Stomach (tissue), 9 donors: ENCODE data around the gene TCF12. TPM values are rescaled to one million over a fixed set of nuclear protein-coding genes. Genes with fewer than 3 reads are reported as not detected.

Experiments used
- DNase-seq, 2 donors: peaks; one replicate each; pipeline versions ENCODE4 v3.0.0 to v3.0.0-alpha.2; 2013 to 2019
- H3K27ac ChIP-seq, 5 donors: fragments of 200-600 bp in 4 of 5; sonication (generic) in 4 of 5; one replicate each; pipeline ENCODE4 v1.5.1; 2013 to 2019; ENCODE audit warnings: mild to moderate bottlenecking in 1 of 5, moderate library complexity in 1 of 5
- H3K27me3 ChIP-seq, 3 donors: fragments of 200-600 bp; sonication (generic); one replicate each; pipeline ENCODE4 v1.5.1; 2017 to 2019; ENCODE audit warnings: mixed run types in 1 of 3
- H3K36me3 ChIP-seq, 4 donors: fragments of 200-600 bp; sonication (generic); 1 replicate in 3 of 4; 2 replicates in 1 of 4; pipeline ENCODE4 v1.5.1; 2016 to 2019
- H3K4me1 ChIP-seq, 4 donors: fragments of 200-600 bp; sonication (generic); one replicate each; pipeline ENCODE4 v1.5.1; 2016 to 2019
- H3K4me3 ChIP-seq, 4 donors: fragments of 200-600 bp; sonication (generic) in 3 of 4; one replicate each; pipeline ENCODE4 v1.5.1; 2016 to 2019; ENCODE audit warnings: mild to moderate bottlenecking in 1 of 4
- H3K9me3 ChIP-seq, 4 donors: fragments of 200-600 bp; sonication (generic); one replicate each; pipeline ENCODE4 v1.5.1; 2016 to 2019
- EP300 ChIP-seq: sonication (generic); formaldehyde crosslinking; IDR thresholded peaks from one replicate; pipeline ENCODE4 v1.6.1; 2017; ENCODE audit warnings: antibody characterized with exemption
- POLR2A ChIP-seq, 4 donors: fragments of 450-650 bp; IDR thresholded peaks; one replicate each; pipeline ENCODE4 v1.6.1; 2016; ENCODE audit warnings: antibody characterized with exemption in 4 of 4, control low read depth in 2 of 4, mild to moderate bottlenecking in 1 of 4, moderate library complexity in 1 of 4
- POLR2AphosphoS5 ChIP-seq, 3 donors: sonication (generic); formaldehyde crosslinking; IDR thresholded peaks; one replicate each; pipeline ENCODE4 v1.6.1; 2016; ENCODE audit warnings: antibody characterized with exemption in 3 of 3
- WGBS, 5 donors: extraction: QIAGEN DNeasy Blood & Tissue Kit in 3 of 5; methylation state at CpG; one replicate each; pipeline versions ENCODE4 v1.1.5 to v1.1.7; 2013 to 2018; 5-methylcytosine and 5-hydroxymethylcytosine counted together
- intact Hi-C: fragments of 100-400 bp; cut with DNase I; formaldehyde crosslinking; loops from one replicate; pipeline ENCODE4 v1.15.1; 2023; ENCODE audit warnings: low total_unique reads
- polyA plus RNA-seq, 3 donors: library from polyadenylated mRNA; stranded (reverse); fragments of 200-250 nt; gene quantifications; one replicate each; pipeline ENCODE4 v1.2.3, GENCODE V29; 2013
- total RNA-seq, 5 donors: library from RNA; depleted of rRNA; stranded (reverse); fragments of >200 nt; gene quantifications; one replicate each; pipeline versions ENCODE4 v1.1.0 to v1.2.3, GENCODE V29; 2014 to 2016
- TF ChIP-seq, protein P1 (sequence below), 7 experiments: fragments of 450-650 bp in 4 of 7; fragments of 200-600 bp in 3 of 7; sonication (generic) in 3 of 7; IDR thresholded peaks; one replicate each; pipeline ENCODE4 v1.5.1; 2016 to 2019; ENCODE audit warnings: antibody characterized with exemption in 7 of 7, control low read depth in 2 of 7, mild to moderate bottlenecking in 1 of 7
- donor health status: healthy with polysubstance abuse.
- donor health status: Bipolar disorder and iron deficiency.
- donor health status: healthy.

TCF12 gene
- total and polyA plus RNA-seq, 8 donors, result 11.2 to 462 (median 130) TPM

DNA sequence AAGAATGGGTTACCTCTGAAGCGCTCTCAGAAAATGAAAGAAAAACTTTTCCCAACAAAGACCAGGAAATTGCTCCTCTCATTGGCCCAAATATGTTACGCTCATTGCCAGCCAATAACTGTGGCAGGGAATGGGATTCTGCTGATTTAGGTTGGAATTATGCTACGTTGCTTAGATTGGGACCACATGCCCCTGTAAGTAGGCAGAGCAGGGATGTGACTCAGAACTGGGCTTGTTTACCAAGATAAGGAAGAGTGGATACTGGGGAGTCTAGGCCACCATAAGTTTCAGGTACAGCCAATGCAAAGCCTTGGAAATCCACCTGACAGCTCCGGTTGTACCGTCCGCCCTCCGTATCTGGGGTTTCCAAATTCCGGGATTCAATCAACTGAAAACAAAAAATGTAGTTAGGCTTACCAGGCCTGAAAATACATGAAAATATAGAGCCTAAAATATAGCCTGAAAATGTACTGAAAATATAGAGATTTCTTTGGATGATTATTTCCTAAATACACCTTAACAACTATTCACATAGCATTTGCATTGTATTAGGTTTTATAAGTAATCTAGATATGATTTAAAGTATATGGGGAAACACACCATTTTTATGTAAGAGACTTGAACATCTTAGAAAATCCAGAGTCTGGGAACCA, 1.5 kb upstream of the TCF12 start:
- no peaks in the 10 kb centered on the region for H3K36me3 ChIP-seq
- peak overlapping the region; percentile 69 to 98 (median 84) for H3K4me3 ChIP-seq
- H3K27ac ChIP-seq, result peak overlapping the region in 3 of 5 donors; percentile 94 to 97 (median 95)
- H3K4me1 ChIP-seq, result peaks cover 10 to 37% (median 25%) of the 10 kb centered on the region in 4 donors
- DNase-seq, result no peak
- TF ChIP-seq EP300, result no peak
- TF ChIP-seq, protein P1, sequence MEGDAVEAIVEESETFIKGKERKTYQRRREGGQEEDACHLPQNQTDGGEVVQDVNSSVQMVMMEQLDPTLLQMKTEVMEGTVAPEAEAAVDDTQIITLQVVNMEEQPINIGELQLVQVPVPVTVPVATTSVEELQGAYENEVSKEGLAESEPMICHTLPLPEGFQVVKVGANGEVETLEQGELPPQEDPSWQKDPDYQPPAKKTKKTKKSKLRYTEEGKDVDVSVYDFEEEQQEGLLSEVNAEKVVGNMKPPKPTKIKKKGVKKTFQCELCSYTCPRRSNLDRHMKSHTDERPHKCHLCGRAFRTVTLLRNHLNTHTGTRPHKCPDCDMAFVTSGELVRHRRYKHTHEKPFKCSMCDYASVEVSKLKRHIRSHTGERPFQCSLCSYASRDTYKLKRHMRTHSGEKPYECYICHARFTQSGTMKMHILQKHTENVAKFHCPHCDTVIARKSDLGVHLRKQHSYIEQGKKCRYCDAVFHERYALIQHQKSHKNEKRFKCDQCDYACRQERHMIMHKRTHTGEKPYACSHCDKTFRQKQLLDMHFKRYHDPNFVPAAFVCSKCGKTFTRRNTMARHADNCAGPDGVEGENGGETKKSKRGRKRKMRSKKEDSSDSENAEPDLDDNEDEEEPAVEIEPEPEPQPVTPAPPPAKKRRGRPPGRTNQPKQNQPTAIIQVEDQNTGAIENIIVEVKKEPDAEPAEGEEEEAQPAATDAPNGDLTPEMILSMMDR (IDR thresholded peaks at IDR 0.05), result no peak
- TF ChIP-seq POLR2A (IDR thresholded peaks at IDR 0.05), result no peak
- no peak for TF ChIP-seq POLR2AphosphoS5 (IDR thresholded peaks at IDR 0.05)
- no peaks in the 10 kb centered on the region for H3K27me3 ChIP-seq
- intact Hi-C loops, result no loop called here
- WGBS, 5 donors, result 94 to 99% (median 96%) methylated on average over 8 of the region's 8 CpGs
- H3K9me3 ChIP-seq, result no peaks in the 10 kb centered on the region

DNA sequence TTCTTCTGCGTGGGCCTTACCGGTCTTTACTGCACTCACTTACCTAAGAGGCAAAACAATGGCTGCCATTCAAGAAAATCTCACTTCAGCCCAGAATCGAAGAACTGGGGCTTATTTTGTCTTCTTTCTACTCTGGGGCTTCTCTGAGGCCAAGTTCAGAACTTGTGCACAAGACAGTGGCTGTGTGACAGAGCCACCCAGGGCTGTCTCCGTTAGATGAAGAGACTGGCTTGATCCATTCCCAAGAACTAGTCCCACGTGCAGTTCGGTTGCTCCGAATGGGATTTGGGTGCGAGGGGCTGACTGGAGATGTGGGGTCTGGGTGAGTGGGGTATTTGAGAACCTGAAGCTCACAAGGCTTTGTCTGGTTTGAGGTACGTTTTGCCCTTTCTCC, 795 bp upstream of the TCF12 start:
- 21 to 32% (median 30%) methylated on average over 8 to 9 of the region's 9 CpGs for WGBS, 5 donors
- TF ChIP-seq POLR2A (IDR thresholded peaks at IDR 0.05) (no peak), POLR2AphosphoS5 (IDR thresholded peaks at IDR 0.05) (no peak), EP300 (no peak)
- TF ChIP-seq, protein P1 (IDR thresholded peaks at IDR 0.05), result no peak
- intact Hi-C loops, result no loop called here
- Histone ChIP-seq H3K27ac (peak overlapping the region; percentile 90 to 97 (median 94)), H3K27me3 (no peaks in the 10 kb centered on the region), H3K4me3 (peak overlapping the region; percentile 69 to 98 (median 84)), H3K4me1 (peaks cover 14 to 44% (median 31%) of the 10 kb centered on the region in 4 donors), H3K36me3 (no peaks in the 10 kb centered on the region), H3K9me3 (no peaks in the 10 kb centered on the region)
- no peak for DNase-seq

DNA sequence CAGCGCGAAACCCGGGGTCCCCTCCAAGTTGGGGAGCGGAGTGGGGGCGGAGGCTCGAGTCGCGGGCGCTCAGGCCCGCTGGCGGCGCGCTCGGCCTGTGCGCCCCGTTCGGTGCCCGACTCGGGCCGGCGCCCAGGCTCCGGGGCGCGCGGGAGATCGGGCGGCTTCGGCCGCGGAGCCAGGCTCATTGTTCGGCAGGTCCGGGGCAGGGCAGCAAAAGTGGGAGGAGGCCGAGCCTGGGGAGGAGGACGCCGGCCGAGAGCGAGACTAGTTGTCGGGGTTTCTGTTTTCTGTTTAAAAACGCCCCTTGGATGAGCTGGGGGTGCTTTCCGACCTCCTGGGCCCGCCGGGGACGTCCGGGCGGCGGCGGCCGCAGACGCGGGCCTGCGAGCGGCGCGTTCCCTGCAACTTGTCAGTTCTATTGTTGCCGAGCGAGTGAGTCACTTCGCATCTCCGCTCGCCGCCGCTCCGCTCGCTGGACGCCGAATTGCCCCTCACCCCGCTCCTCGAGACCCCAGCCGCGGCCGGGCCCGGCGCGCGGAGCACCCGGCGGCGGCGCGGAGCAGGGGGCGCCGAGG, 676 bp downstream of the TCF12 start:
- DNase-seq, result peak; percentile 53 to 83
- H3K36me3 ChIP-seq, result no peaks in the 10 kb centered on the region
- TF ChIP-seq EP300 (no peak), POLR2AphosphoS5 (IDR thresholded peaks at IDR 0.05) (peak in 1 of 3 donors; percentile 46)
- H3K9me3 ChIP-seq, result no peaks in the 10 kb centered on the region
- peak overlapping the region; percentile 90 to 97 (median 94) for H3K27ac ChIP-seq
- intact Hi-C loops, result no loop called here
- H3K27me3 ChIP-seq, result no peaks in the 10 kb centered on the region
- H3K4me3 ChIP-seq, result peak overlapping the region; percentile 69 to 98 (median 84)
- H3K4me1 ChIP-seq, result peaks cover 17 to 59% (median 45%) of the 10 kb centered on the region in 4 donors
- 0% methylated on average over 35 to 81 of the region's 81 CpGs for WGBS, 5 donors

GRCh38 chr15:56919609-56920366, 1.3 kb downstream of the TCF12 start:
- TF ChIP-seq POLR2AphosphoS5 (IDR thresholded peaks at IDR 0.05), result no peak
- TF ChIP-seq EP300, result no peak
- TF ChIP-seq POLR2A (IDR thresholded peaks at IDR 0.05), result no peak
- TF ChIP-seq, protein P1 (IDR thresholded peaks at IDR 0.05), result no peak
- intact Hi-C loops, result no loop called here

More at GRCh38 chr15:56919609-56920366, 1.3 kb downstream of the TCF12 start:
- WGBS, 5 donors, result 1 to 3% (median 1%) methylated on average over 13 to 42 of the region's 42 CpGs
- peak overlapping the region; percentile 90 to 97 (median 94) for H3K27ac ChIP-seq
- peaks cover 20 to 66% (median 48%) of the 10 kb centered on the region in 4 donors for H3K4me1 ChIP-seq
- no peaks in the 10 kb centered on the region for H3K36me3 ChIP-seq
- peak overlapping the region; percentile 69 to 98 (median 84) for H3K4me3 ChIP-seq
- H3K9me3 ChIP-seq, result no peaks in the 10 kb centered on the region
- peak in 1 of 2 donors; percentile 73 for DNase-seq
- H3K27me3 ChIP-seq, result no peaks in the 10 kb centered on the region
